ENCODE results near the gene ID4.
"Not testable (repeated sequence)": the region's sequence is repeated elsewhere in the genome, so short reads cannot be mapped to it uniquely, and the experiment has no call there.

The ID4 gene

DNA sequence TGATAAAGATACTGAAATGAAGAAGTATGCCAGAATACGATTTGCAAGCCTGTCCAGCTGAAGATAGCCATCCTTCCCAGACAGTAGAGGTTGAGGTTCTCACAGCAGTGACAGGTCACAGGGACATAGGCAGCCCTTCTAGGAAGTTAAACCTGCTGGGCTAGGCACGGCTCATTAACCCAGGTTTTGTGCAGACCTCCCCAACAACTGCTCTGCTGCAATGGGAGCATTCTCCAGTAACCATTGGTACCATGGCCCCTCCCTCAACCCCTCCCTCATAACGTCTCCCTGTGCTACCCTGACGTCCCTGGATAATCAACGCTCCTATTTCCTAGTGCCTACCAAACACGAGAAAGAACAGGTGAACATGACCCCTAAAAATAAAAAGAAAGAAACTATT is 15.8 kb downstream of the ID4 start:
- no peak for DNase-seq (ENCODE audit: low spot score)
- in situ Hi-C loops (cut with MboI; ENCODE audit: low sequenced_read_pairs, unreplicated experiment): no loop called here
- no peak for TF ChIP-seq CTCF (IDR thresholded peaks at IDR 0.05; ENCODE audit: borderline replicate concordance, control extremely low read depth, extremely low read depth, insufficient read depth, missing control alignments)

DNA sequence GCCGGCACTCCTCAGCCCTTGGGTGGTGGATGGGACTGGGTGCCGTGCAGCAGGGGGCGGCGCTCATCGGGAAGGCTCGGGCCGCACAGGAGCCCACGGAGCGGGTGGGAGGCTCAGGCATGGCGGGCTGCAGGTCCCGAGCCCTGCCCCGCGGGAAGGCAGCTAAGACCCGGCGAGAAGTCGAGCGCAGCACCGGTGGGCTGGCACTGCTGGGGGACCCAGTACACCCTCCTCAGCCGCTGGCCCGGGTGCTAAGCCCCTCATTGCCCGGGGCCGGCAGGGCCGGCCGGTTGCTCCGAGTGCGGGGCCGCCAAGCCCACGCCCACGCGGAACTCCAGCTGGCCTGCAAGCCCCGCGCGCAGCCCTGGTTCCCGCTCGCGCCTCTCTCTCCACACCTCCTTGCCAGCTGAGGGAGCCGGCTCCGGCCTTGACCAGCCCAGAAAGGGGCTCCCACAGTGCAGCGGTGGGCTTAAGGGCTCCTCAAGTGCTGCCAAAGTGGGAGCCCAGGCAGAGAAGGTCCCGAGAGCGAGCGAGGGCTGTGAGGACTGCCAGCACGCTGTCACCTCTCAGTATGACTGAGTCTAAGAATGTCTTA is 17.3 kb downstream of the ID4 start:
- DNase-seq (ENCODE audit: low spot score); in situ Hi-C loops (cut with MboI; ENCODE audit: low sequenced_read_pairs, unreplicated experiment): not testable (repeated sequence)

- in situ Hi-C loops (cut with MboI; ENCODE audit: low sequenced_read_pairs, unreplicated experiment): no loop called here
- no peak for DNase-seq (ENCODE audit: low spot score)
- no peak for TF ChIP-seq CTCF (IDR thresholded peaks at IDR 0.05; ENCODE audit: borderline replicate concordance, control extremely low read depth, extremely low read depth, insufficient read depth, missing control alignments)
Measured at GRCh38 chr6:19855536-19855935, 18.4 kb downstream of the ID4 start.

DNA sequence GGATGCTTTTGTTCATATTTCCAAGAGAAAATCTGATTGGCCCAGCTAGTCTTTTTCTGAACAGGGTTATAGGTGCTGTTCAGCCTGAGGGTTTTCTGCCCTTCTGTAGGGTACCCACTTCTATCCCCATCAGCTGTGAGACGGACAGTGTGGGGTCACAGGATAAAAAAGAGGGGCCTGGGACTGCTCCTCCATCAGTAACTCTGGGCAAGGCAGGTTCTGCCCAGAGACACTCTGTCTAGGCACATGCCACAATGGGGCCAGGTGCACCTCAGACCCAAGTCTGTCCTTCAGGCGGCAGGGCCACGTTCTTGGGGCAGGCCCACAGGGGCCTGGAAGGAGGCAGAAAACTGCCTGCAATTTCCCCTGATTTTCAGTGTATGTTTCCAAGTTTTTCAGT is 20.0 kb downstream of the ID4 start:
- TF ChIP-seq CTCF (IDR thresholded peaks at IDR 0.05; ENCODE audit: borderline replicate concordance, control extremely low read depth, extremely low read depth, insufficient read depth, missing control alignments): no peak
- no peak for DNase-seq (ENCODE audit: low spot score)
- in situ Hi-C loops (cut with MboI; ENCODE audit: low sequenced_read_pairs, unreplicated experiment): no loop called here

GRCh38 chr6:19857703-19858102 is 20.5 kb downstream of the ID4 start:
- TF ChIP-seq CTCF (IDR thresholded peaks at IDR 0.05; ENCODE audit: borderline replicate concordance, control extremely low read depth, extremely low read depth, insufficient read depth, missing control alignments): no peak
- in situ Hi-C loops (cut with MboI; ENCODE audit: low sequenced_read_pairs, unreplicated experiment): no loop called here
- no peak for DNase-seq (ENCODE audit: low spot score)

GRCh38 chr6:19860235-19860877 is 23.2 kb downstream of the ID4 start:
- in situ Hi-C loops (cut with MboI; ENCODE audit: low sequenced_read_pairs, unreplicated experiment): no loop called here
- DNase-seq (ENCODE audit: low spot score): no peak
- no peak for TF ChIP-seq CTCF (IDR thresholded peaks at IDR 0.05; ENCODE audit: borderline replicate concordance, control extremely low read depth, extremely low read depth, insufficient read depth, missing control alignments)

GRCh38 chr6:19864285-19864684 is 27.1 kb downstream of the ID4 start:
- in situ Hi-C loops (cut with MboI; ENCODE audit: low sequenced_read_pairs, unreplicated experiment): no loop called here
- TF ChIP-seq CTCF (IDR thresholded peaks at IDR 0.05; ENCODE audit: borderline replicate concordance, control extremely low read depth, extremely low read depth, insufficient read depth, missing control alignments): no peak
- no peak for DNase-seq (ENCODE audit: low spot score)
